Peyer's patch (tissue), 4 donors: Measurements from ENCODE around the gene RGS13.

ENCODE experiments used
- POLR2A ChIP-seq, 2 donors: fragments of 450-650 bp; IDR thresholded peaks; one replicate each; pipeline ENCODE4 v1.5.1; 2017; ENCODE audit warnings: antibody characterized with exemption in 2 of 2, mild to moderate bottlenecking in 2 of 2, moderate library complexity in 2 of 2
- TF ChIP-seq, protein P1 (sequence below), 6 experiments: fragments of 450-650 bp in 4 of 6; fragments of 200-600 bp in 2 of 6; sonication (generic) in 1 of 6; IDR thresholded peaks; one replicate each; pipeline ENCODE4 v1.5.1; 2017 to 2019; ENCODE audit warnings: antibody characterized with exemption in 6 of 6, mild to moderate bottlenecking in 3 of 6, moderate library complexity in 1 of 6

DNA sequence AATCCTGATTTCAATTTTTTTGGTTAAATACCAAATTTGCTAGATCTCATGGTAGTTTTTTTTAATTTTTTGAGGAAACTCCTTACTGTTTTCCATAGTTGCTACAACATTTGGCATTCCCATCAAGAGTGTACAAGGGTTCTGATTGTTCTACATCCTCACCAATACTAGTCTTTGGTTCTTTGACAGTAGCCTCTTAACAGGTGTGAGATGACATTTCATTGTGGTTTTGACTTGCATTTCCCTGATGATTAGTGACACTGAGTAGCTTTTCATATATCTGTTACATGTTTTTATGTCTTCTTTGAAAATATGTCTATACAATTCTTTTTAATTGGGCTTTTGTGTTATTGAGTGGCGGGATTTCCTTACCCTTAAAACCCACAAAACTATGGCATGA, 20.9 kb upstream of the RGS13 start:
- TF ChIP-seq, protein P1, sequence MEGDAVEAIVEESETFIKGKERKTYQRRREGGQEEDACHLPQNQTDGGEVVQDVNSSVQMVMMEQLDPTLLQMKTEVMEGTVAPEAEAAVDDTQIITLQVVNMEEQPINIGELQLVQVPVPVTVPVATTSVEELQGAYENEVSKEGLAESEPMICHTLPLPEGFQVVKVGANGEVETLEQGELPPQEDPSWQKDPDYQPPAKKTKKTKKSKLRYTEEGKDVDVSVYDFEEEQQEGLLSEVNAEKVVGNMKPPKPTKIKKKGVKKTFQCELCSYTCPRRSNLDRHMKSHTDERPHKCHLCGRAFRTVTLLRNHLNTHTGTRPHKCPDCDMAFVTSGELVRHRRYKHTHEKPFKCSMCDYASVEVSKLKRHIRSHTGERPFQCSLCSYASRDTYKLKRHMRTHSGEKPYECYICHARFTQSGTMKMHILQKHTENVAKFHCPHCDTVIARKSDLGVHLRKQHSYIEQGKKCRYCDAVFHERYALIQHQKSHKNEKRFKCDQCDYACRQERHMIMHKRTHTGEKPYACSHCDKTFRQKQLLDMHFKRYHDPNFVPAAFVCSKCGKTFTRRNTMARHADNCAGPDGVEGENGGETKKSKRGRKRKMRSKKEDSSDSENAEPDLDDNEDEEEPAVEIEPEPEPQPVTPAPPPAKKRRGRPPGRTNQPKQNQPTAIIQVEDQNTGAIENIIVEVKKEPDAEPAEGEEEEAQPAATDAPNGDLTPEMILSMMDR (IDR thresholded peaks at IDR 0.05): no peak
- no peak for TF ChIP-seq POLR2A (IDR thresholded peaks at IDR 0.05)
